ENCODE data around the gene CALCOCO1.

DNA sequence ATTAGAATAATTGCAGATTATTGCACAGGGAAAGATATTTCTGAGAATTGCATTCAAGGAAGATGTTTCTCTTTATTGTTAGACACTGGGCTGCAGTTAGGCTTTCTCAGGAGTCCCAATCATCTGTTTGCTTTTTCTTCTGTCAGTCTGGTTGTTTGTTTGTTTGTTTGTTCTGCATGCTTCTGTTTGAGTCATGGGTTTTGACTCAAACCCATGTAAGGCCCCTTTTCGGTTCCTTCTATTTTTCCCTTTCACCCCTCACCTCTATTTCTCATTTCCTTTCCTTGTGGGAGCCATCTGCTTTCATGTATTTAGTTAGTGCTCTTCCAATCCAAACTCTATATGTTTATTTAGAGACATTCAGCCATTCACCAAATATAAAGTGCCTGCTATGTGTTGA, 49.6 kb upstream of the CALCOCO1 start:
- TF ChIP-seq, protein P1, sequence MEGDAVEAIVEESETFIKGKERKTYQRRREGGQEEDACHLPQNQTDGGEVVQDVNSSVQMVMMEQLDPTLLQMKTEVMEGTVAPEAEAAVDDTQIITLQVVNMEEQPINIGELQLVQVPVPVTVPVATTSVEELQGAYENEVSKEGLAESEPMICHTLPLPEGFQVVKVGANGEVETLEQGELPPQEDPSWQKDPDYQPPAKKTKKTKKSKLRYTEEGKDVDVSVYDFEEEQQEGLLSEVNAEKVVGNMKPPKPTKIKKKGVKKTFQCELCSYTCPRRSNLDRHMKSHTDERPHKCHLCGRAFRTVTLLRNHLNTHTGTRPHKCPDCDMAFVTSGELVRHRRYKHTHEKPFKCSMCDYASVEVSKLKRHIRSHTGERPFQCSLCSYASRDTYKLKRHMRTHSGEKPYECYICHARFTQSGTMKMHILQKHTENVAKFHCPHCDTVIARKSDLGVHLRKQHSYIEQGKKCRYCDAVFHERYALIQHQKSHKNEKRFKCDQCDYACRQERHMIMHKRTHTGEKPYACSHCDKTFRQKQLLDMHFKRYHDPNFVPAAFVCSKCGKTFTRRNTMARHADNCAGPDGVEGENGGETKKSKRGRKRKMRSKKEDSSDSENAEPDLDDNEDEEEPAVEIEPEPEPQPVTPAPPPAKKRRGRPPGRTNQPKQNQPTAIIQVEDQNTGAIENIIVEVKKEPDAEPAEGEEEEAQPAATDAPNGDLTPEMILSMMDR (IDR thresholded peaks at IDR 0.05): no peak
- TF ChIP-seq EP300 (IDR thresholded peaks at IDR 0.05): no peak
- TF ChIP-seq POLR2A (IDR thresholded peaks at IDR 0.05): no peak
